ENCODE results near the gene TMEM243. TPM values are rescaled to one million over a fixed set of nuclear protein-coding genes. Genes with fewer than 3 reads are reported as not detected.
"Not testable (repeated sequence)": the region's sequence is repeated elsewhere in the genome, so short reads cannot be mapped to it uniquely, and the experiment has no call there.

TMEM243 gene
- total RNA-seq, 4 donors from 2014 or later: 8.9 to 42.2 (median 19.1) TPM

- peaks cover 0 to 60% (median 14%) of the 10 kb centered on the region in 3 donors for H3K4me1 ChIP-seq
- WGBS, 2 donors: 94 to 95% methylated on average over 1 of the region's 1 CpG
- no peak overlapping the region for H3K27ac ChIP-seq
- no peaks in the 10 kb centered on the region for H3K27me3 ChIP-seq
- no peaks in the 10 kb centered on the region for H3K9me3 ChIP-seq
- no peak overlapping the region for H3K4me3 ChIP-seq
- TF ChIP-seq POLR2A (IDR thresholded peaks at IDR 0.05): no peak
- TF ChIP-seq CTCF (IDR thresholded peaks at IDR 0.05): no peak
- DNase-seq: no peak
- peaks cover 0 to 6% (median 3%) of the 10 kb centered on the region in 3 donors for H3K36me3 ChIP-seq
- intact Hi-C loops (cut with DNase I): loop anchor here (10.0 kb wide), 1 partner anchor 48 kb away; no protein-coding TSS in a partner anchor
These were observed 6.3 kb downstream of the TMEM243 start for GRCh38 chr7:87213252-87213651.

DNA sequence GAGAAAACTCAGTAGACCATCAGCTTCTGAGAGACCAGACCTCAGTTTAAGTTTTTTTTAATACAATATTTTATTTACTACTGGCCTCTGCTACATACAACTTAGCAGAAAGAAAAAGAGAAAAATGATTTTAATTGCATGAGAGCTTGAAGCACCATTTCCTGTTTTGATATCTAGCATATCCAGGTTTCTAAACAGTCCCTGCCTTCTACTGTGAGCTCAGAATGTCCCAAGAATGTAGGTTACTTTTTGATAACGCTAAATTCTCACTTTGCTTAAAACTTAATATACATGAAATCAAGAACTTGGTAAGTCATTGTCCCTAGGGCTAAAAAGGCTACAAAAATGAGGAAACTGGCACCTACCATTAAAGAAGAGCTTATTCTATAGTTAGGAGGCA is 7.0 kb downstream of the TMEM243 start:
- DNase-seq: no peak
- TF ChIP-seq POLR2A (IDR thresholded peaks at IDR 0.05): no peak
- no peak for TF ChIP-seq CTCF (IDR thresholded peaks at IDR 0.05)
- intact Hi-C loops (cut with DNase I): loop anchor here (10.0 kb wide), 1 partner anchor 48 kb away; no protein-coding TSS in a partner anchor
- H3K36me3 ChIP-seq: peaks cover 0 to 13% (median 3%) of the 10 kb centered on the region in 3 donors
- H3K9me3 ChIP-seq: no peaks in the 10 kb centered on the region
- no peaks in the 10 kb centered on the region for H3K27me3 ChIP-seq
- WGBS, 2 donors: 47 to 60% methylated on average over 1 of the region's 1 CpG
- peaks cover 0 to 53% (median 8%) of the 10 kb centered on the region in 3 donors for H3K4me1 ChIP-seq
- H3K4me3 ChIP-seq: no peak overlapping the region
- no peak overlapping the region for H3K27ac ChIP-seq

DNA sequence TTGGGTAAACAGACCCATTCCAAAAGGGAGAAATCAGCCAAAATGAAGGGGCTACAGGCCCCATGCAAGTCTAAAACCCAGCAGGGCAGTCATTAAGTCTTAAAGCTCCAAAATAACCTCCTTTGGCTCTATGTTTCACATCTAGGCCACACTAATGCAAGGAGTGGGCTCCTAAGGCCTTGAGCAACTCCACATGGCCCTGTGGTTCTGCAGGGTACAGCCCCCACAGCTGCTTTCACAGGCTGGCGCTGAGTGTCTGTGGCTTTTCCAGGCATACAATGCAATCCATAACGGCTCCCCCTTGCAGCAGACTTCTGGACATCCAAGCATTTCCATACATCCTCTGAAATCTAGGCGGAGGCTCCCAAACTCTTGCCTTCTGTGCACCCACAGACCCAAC is 9.0 kb downstream of the TMEM243 start:
- no peak for DNase-seq
- Histone ChIP-seq H3K4me1 (peaks cover 0 to 39% (median 8%) of the 10 kb centered on the region in 3 donors), H3K4me3 (no peak overlapping the region), H3K27ac (no peak overlapping the region), H3K27me3 (no peaks in the 10 kb centered on the region), H3K9me3 (peaks cover 0 to 11% (median 9%) of the 10 kb centered on the region in 3 donors), H3K36me3 (peaks cover 0 to 29% (median 3%) of the 10 kb centered on the region in 3 donors)
- intact Hi-C loops (cut with DNase I): loop anchor here (10.0 kb wide), 1 partner anchor 46 kb away; no protein-coding TSS in a partner anchor
- TF ChIP-seq CTCF (IDR thresholded peaks at IDR 0.05): no peak
- TF ChIP-seq POLR2A (IDR thresholded peaks at IDR 0.05): no peak
- 88 to 93% methylated on average over 3 of the region's 3 CpGs for WGBS, 2 donors

- Histone ChIP-seq H3K27me3 (no peaks in the 10 kb centered on the region), H3K4me1 (peaks cover 0 to 32% (median 8%) of the 10 kb centered on the region in 3 donors), H3K4me3 (no peak overlapping the region), H3K9me3 (peaks cover 6 to 21% (median 20%) of the 10 kb centered on the region in 3 donors), H3K36me3 (peaks cover 0 to 39% (median under 1%) of the 10 kb centered on the region in 3 donors), H3K27ac (no peak overlapping the region)
- intact Hi-C loops (cut with DNase I): no loop called here
- DNase-seq: no peak
- TF ChIP-seq POLR2A (IDR thresholded peaks at IDR 0.05): no peak
- no peak for TF ChIP-seq CTCF (IDR thresholded peaks at IDR 0.05)
- WGBS, 2 donors: 88% methylated on average over 17 of the region's 18 CpGs
These were observed 10.1 kb downstream of the TMEM243 start for GRCh38 chr7:87209295-87209924.

DNA sequence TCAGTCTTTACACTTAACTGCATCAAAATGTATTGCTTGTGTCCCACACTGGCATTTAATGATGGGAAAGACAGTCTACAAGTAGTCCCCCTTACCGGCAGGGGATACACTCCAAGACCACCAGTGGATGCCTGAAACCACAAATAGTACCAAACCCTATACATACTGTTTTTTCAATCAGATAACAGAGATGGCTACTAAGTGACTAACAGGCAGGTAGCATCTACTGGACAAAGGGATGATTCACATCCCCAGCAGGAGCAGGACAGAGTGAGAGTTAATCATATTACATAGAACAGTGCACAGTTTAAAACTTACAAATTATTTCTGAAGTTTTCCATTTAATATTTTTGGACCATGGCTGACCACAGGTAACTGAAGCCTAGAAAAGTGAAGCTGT is 13.2 kb downstream of the TMEM243 start:
- DNase-seq: no peak
- Histone ChIP-seq H3K27ac (no peak overlapping the region), H3K4me1 (peaks cover 0 to 5% (median 0%) of the 10 kb centered on the region in 3 donors), H3K36me3 (peaks cover 0 to 39% (median 0%) of the 10 kb centered on the region in 3 donors), H3K9me3 (peaks cover 6 to 23% (median 20%) of the 10 kb centered on the region in 3 donors), H3K4me3 (no peak overlapping the region), H3K27me3 (no peaks in the 10 kb centered on the region)
- TF ChIP-seq POLR2A (IDR thresholded peaks at IDR 0.05): no peak
- TF ChIP-seq CTCF (IDR thresholded peaks at IDR 0.05): no peak
- intact Hi-C loops (cut with DNase I): no loop called here
- WGBS, 2 donors: 100% methylated on average over 1 of the region's 1 CpG

GRCh38 chr7:87205701-87206100 is 13.8 kb downstream of the TMEM243 start:
- intact Hi-C loops (cut with DNase I); H3K4me3 ChIP-seq; H3K27me3 ChIP-seq; H3K4me1 ChIP-seq; DNase-seq; H3K27ac ChIP-seq: not testable (repeated sequence)
- WGBS, 2 donors: 96 to 100% methylated on average over 2 to 3 of the region's 3 CpGs
- Histone ChIP-seq H3K9me3 (peaks cover 6 to 23% (median 20%) of the 10 kb centered on the region in 3 donors), H3K36me3 (peaks cover 0 to 39% (median 0%) of the 10 kb centered on the region in 3 donors)

All from esophagus squamous epithelium (tissue), 5 donors.